HL-60 (cell line): Measurements from ENCODE around the gene MROH2A.

Source experiments
- CTCF ChIP-seq: IDR thresholded peaks from one replicate; pipeline ENCODE4 v1.5.1; 2011; ENCODE audit warnings: low read length, control low read depth, inconsistent platforms; ENCODE audit not compliant: insufficient read depth
- POLR2AphosphoS5 ChIP-seq: IDR thresholded peaks from 2 replicates; pipeline ENCODE4 v1.6.1; 2012; ENCODE audit warnings: low read depth
- REST ChIP-seq: IDR thresholded peaks from 2 replicates; pipeline ENCODE4 v1.6.1; 2012; ENCODE audit warnings: low read depth; ENCODE audit not compliant: insufficient replicate concordance
- SPI1 ChIP-seq: IDR thresholded peaks from 2 replicates; pipeline ENCODE4 v1.6.1; 2012; ENCODE audit warnings: low read depth, mild to moderate bottlenecking, borderline replicate concordance

GRCh38 chr2:233780771-233781170 lies 2.6 kb downstream of the MROH2A start:
- TF ChIP-seq CTCF, result no peak
- no peak for TF ChIP-seq POLR2AphosphoS5
- no peak for TF ChIP-seq SPI1
- no peak for TF ChIP-seq REST
